H1 (cell line): ENCODE results near the gene BCKDHB. TPM values are rescaled to one million over a fixed set of nuclear protein-coding genes. Genes with fewer than 3 reads are reported as not detected.

Experiments
- CTCF ChIA-PET: fragments of 300-600 bp; sonication (Branson Sonifier 250); formaldehyde crosslinking; loops from one replicate; lab custom pipeline; 2021; ENCODE audit not compliant: partially characterized antibody; lab: Charles Lee
- POLR2A ChIA-PET: fragments of 300-600 bp; sonication (Branson Sonifier 250); formaldehyde crosslinking; loops from one replicate; lab custom pipeline; 2021; ENCODE audit warnings: inconsistent platforms; ENCODE audit not compliant: partially characterized antibody; lab: Charles Lee
- DNase-seq, 2 experiments: peaks; one replicate each; pipeline versions ENCODE4 v3.0.0 to v3.0.0-alpha.2; 2010 to 2022; ENCODE audit warnings: low spot score in 2 of 2, low read depth in 1 of 2, mixed read lengths in 1 of 2
- FAIRE-seq: peaks from 2 replicates; lab custom pipeline; 2011; peaks lifted over from hg19 to GRCh38; lab: Jason Lieb, UNC
- H2AFZ ChIP-seq: 2 replicates; pipeline ENCODE4 v1.8.1; 2012; ENCODE audit warnings: low read length, inconsistent platforms
- H2AK5ac ChIP-seq: 2 replicates; pipeline ENCODE4 v1.6.1; 2013; ENCODE audit warnings: low read depth, low read length
- H2BK120ac ChIP-seq: replicated peaks from 2 replicates; pipeline ENCODE3; 2013; ENCODE audit warnings: low read depth, low read length, inconsistent platforms
- H2BK12ac ChIP-seq: 2 replicates; pipeline ENCODE4 v1.6.1; 2013; ENCODE audit warnings: low read depth, low read length
- H2BK15ac ChIP-seq: 2 replicates; pipeline ENCODE4 v1.6.1; 2013; ENCODE audit warnings: low read length
- H2BK20ac ChIP-seq: 2 replicates; pipeline ENCODE4 v1.6.1; 2013; ENCODE audit warnings: low read length
- H2BK5ac ChIP-seq: 2 replicates; pipeline ENCODE4 v1.6.1; 2013; ENCODE audit warnings: low read depth, low read length
- H3K14ac ChIP-seq: 2 replicates; pipeline ENCODE4 v1.6.1; 2013; ENCODE audit warnings: inconsistent platforms; ENCODE audit not compliant: insufficient read length
- H3K18ac ChIP-seq: 2 replicates; pipeline ENCODE4 v1.6.1; 2013; ENCODE audit warnings: low read length; ENCODE audit errors: extremely low read depth
- H3K23ac ChIP-seq: 2 replicates; pipeline ENCODE4 v1.6.1; 2013; ENCODE audit warnings: inconsistent platforms; ENCODE audit not compliant: insufficient read length
- H3K23me2 ChIP-seq: 2 replicates; pipeline ENCODE4 v1.6.1; 2013; ENCODE audit warnings: low read depth, low read length
- H3K27ac ChIP-seq: 2 replicates; pipeline ENCODE4 v1.6.1; 2011; ENCODE audit warnings: low read depth, low read length, inconsistent platforms
- H3K27me3 ChIP-seq, 4 experiments: replicated peaks in 1 of 4; 1 replicate in 1 of 4; 2 replicates in 3 of 4; pipeline versions ENCODE4 v1.6.1 to v1.8.1; 2011 to 2013; ENCODE audit warnings: low read length in 3 of 4, mild to moderate bottlenecking in 3 of 4, inconsistent platforms in 2 of 4, mixed read lengths in 2 of 4, moderate library complexity in 1 of 4; ENCODE audit not compliant: control insufficient read depth in 3 of 4, insufficient read depth in 3 of 4; ENCODE audit errors: extremely low read depth in 1 of 4
- H3K36me3 ChIP-seq, 4 experiments: 2 replicates each; pipeline versions ENCODE4 v1.6.1 to v1.8.1; 2011 to 2013; ENCODE audit warnings: mild to moderate bottlenecking in 4 of 4, low read length in 3 of 4, moderate library complexity in 2 of 4, control low read depth in 1 of 4, inconsistent platforms in 1 of 4; ENCODE audit not compliant: insufficient read depth in 4 of 4, control insufficient read depth in 2 of 4
- H3K4ac ChIP-seq: replicated peaks from 2 replicates; pipeline ENCODE3; 2013; ENCODE audit warnings: low read length, low read depth, mixed read lengths, inconsistent platforms; ENCODE audit not compliant: insufficient read length
- H3K4me1 ChIP-seq, 4 experiments: replicated peaks in 1 of 4; 1 replicate in 1 of 4; 2 replicates in 3 of 4; pipeline versions ENCODE4 v1.6.1 to v1.8.1; 2011 to 2013; ENCODE audit warnings: low read length in 3 of 4, inconsistent platforms in 2 of 4, mixed read lengths in 1 of 4; ENCODE audit not compliant: insufficient read depth in 4 of 4, control insufficient read depth in 3 of 4
- H3K4me2 ChIP-seq, 2 experiments: 2 replicates each; pipeline versions ENCODE4 v1.6.1 to v1.8.1; 2011 to 2013; ENCODE audit warnings: low read depth in 2 of 2, low read length in 2 of 2, control low read depth in 1 of 2, inconsistent platforms in 1 of 2, mild to moderate bottlenecking in 1 of 2; ENCODE audit not compliant: insufficient read depth in 1 of 2
- H3K4me3 ChIP-seq, 4 experiments: fragments of 200-600, 300-600 bp in 1 of 4; sonication (generic), shearing (Covaris generic), sonication (Bioruptor Twin) in 1 of 4; 2 replicates each; pipeline versions ENCODE4 v1.5.1 to v1.8.1; 2011 to 2016; ENCODE audit warnings: low read length in 4 of 4, low read depth in 3 of 4, control low read depth in 2 of 4, inconsistent platforms in 2 of 4, mild to moderate bottlenecking in 2 of 4, mixed read lengths in 1 of 4, moderate library complexity in 1 of 4; ENCODE audit not compliant: insufficient read depth in 2 of 4; ENCODE audit errors: extremely low read depth in 1 of 4
- H3K56ac ChIP-seq: replicated peaks from 2 replicates; pipeline ENCODE3; 2013; ENCODE audit warnings: low read depth, mild to moderate bottlenecking, mixed read lengths, low read length, inconsistent platforms; ENCODE audit not compliant: insufficient read length
- H3K79me1 ChIP-seq: 2 replicates; pipeline ENCODE4 v1.6.1; 2013; ENCODE audit warnings: low read depth, low read length, control low read depth
- H3K79me2 ChIP-seq, 2 experiments: 2 replicates each; pipeline versions ENCODE4 v1.6.1 to v1.8.1; 2012 to 2013; ENCODE audit warnings: low read length in 2 of 2, mild to moderate bottlenecking in 2 of 2, inconsistent platforms in 1 of 2; ENCODE audit not compliant: insufficient read depth in 2 of 2, control insufficient read depth in 1 of 2
- H3K9ac ChIP-seq, 4 experiments: replicated peaks in 1 of 4; 1 replicate in 1 of 4; 2 replicates in 3 of 4; pipeline versions ENCODE4 v1.6.1 to v1.8.1; 2011 to 2013; ENCODE audit warnings: low read depth in 3 of 4, low read length in 3 of 4, control low read depth in 2 of 4, mild to moderate bottlenecking in 2 of 4, moderate library complexity in 2 of 4, inconsistent platforms in 1 of 4; ENCODE audit errors: extremely low read depth in 1 of 4
- H3K9me3 ChIP-seq, 2 experiments: 2 replicates each; pipeline versions ENCODE4 v1.6.1 to v1.8.1; 2012 to 2013; ENCODE audit warnings: mild to moderate bottlenecking in 2 of 2, moderate library complexity in 2 of 2, control low read depth in 1 of 2, inconsistent platforms in 1 of 2, low read depth in 1 of 2, low read length in 1 of 2, mixed read lengths in 1 of 2; ENCODE audit not compliant: insufficient read depth in 2 of 2
- H4K20me1 ChIP-seq, 2 experiments: replicated peaks in 1 of 2; 2 replicates each; pipeline versions ENCODE3 to v1.8.1; 2011 to 2013; ENCODE audit warnings: inconsistent platforms in 2 of 2, low read length in 2 of 2, mild to moderate bottlenecking in 1 of 2; ENCODE audit not compliant: insufficient read depth in 2 of 2, control insufficient read depth in 1 of 2
- H4K5ac ChIP-seq: 2 replicates; pipeline ENCODE4 v1.6.1; 2013; ENCODE audit warnings: low read length, low read depth, mixed read lengths, inconsistent platforms; ENCODE audit not compliant: insufficient read length
- H4K8ac ChIP-seq: 2 replicates; pipeline ENCODE4 v1.8.0; 2013; ENCODE audit warnings: mild to moderate bottlenecking, moderate library complexity, low read length, inconsistent platforms; ENCODE audit not compliant: insufficient read depth; ENCODE audit errors: extremely low read depth
- H4K91ac ChIP-seq: replicated peaks from 2 replicates; pipeline ENCODE3; 2013; ENCODE audit warnings: low read length, mixed read lengths, inconsistent platforms; ENCODE audit not compliant: insufficient read length
- CEBPB ChIP-seq: IDR thresholded peaks from 2 replicates; pipeline ENCODE4 v1.6.1; 2012; ENCODE audit warnings: low read depth, low read length
- CHD1 ChIP-seq: IDR thresholded peaks from 2 replicates; pipeline ENCODE4 v1.6.1; 2012; ENCODE audit warnings: low read depth, low read length, improper control_type of control experiment
- GABPA ChIP-seq: IDR thresholded peaks from 2 replicates; pipeline ENCODE4 v1.6.1; 2011; ENCODE audit warnings: mild to moderate bottlenecking, low read length, moderate library complexity, borderline replicate concordance; ENCODE audit not compliant: insufficient read depth
- HDAC6 ChIP-seq: IDR thresholded peaks from one replicate; pipeline ENCODE4 v1.7.1; 2012; ENCODE audit warnings: low read depth, mild to moderate bottlenecking, inconsistent platforms, low read length, moderate library complexity
- RBBP5 ChIP-seq: IDR thresholded peaks from 2 replicates; pipeline ENCODE4 v1.7.1; 2012; ENCODE audit warnings: low read depth, mild to moderate bottlenecking, inconsistent platforms, low read length, moderate library complexity, borderline replicate concordance
- SIRT6 ChIP-seq: IDR thresholded peaks from one replicate; pipeline ENCODE4 v1.7.1; 2012; ENCODE audit warnings: low read length, inconsistent platforms
- SIX5 ChIP-seq: IDR thresholded peaks from 2 replicates; pipeline ENCODE4 v1.6.1; 2011; ENCODE audit warnings: mild to moderate bottlenecking, low read depth, low read length
- TAF1 ChIP-seq: IDR thresholded peaks from 2 replicates; pipeline ENCODE4 v1.6.1; 2011; ENCODE audit warnings: mild to moderate bottlenecking, low read depth, low read length
- ZNF274 ChIP-seq: IDR thresholded peaks from 2 replicates; pipeline ENCODE4 v1.7.0; 2012; ENCODE audit warnings: low read length, borderline replicate concordance; ENCODE audit errors: extremely low read depth
- WGBS, 2 experiments: shearing (Covaris generic) in 1 of 2; methylation state at CpG; one replicate each; pipeline versions ENCODE4 v1.1.6 to v1.1.7; 2013 to 2015; ENCODE audit warnings: low lambda C conversion rate in 2 of 2, mixed read lengths in 2 of 2, inconsistent platforms in 1 of 2, low coverage in 1 of 2, missing lambda C conversion rate in 1 of 2; ENCODE audit not compliant: insufficient replicate concordance in 2 of 2, insufficient coverage in 1 of 2, insufficient read length in 1 of 2; ENCODE audit errors: extremely low coverage in 1 of 2, missing lambda C conversion rate in 1 of 2; 5-methylcytosine and 5-hydroxymethylcytosine counted together
- polyA plus RNA-seq, 7 experiments: library from polyadenylated mRNA; depleted of rRNA in 3 of 7; stranded (reverse) in 5 of 7; unstranded in 2 of 7; fragments of >200 nt in 5 of 7; fragments of 200-250 nt in 2 of 7; gene quantifications; 1 replicate in 5 of 7; 2 replicates in 1 of 7; 4 replicates in 1 of 7; pipeline versions ENCODE4 v1.2.1 to v1.2.3, GENCODE V29; 2011 to 2013; ENCODE audit warnings: missing spikeins in 2 of 7, mixed read lengths in 2 of 7
- total RNA-seq: library from RNA; stranded (reverse); fragmentation: NEBNext Ultra II Directional; extraction: Animal tissue kit (Norgen Biotek cat#: 25700); gene quantifications from 2 replicates; pipeline ENCODE4 v1.2.1, GENCODE V29; 2021

Gene BCKDHB
- total and polyA plus RNA-seq, 2 of the 8 experiments (the other 6 are each of a cell fraction or from before 2014, with no cell fraction given), result 22.1 to 30.8 TPM

DNA sequence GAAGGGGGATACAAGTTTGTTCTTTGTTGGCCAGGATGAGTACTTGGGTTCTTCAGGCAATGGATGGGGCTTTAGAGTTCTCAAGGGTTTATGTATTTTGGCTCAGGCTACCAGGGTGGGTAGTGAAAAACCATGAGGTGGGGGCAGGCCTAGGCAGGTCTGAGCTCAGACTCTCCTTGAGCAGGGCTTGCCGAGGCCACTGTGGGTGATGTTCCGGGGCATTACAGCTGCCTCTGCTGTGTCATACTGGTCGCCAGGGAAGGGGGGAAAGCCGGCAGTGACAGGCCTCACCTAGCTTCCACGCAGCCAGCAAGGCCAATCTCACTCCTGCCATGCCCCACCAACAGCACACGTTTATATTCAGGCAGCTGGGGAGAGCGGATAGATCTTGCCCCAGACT lies 79.6 kb downstream of the BCKDHB start:
- Histone ChIP-seq H2BK15ac (no peak overlapping the region), H3K27ac (no peak overlapping the region; the same call in 1 of the 2 replicates), H3K9ac (no peak overlapping the region), H2BK120ac (no peak overlapping the region), H3K14ac (no peak overlapping the region), H4K5ac (no peak overlapping the region), H2BK5ac (no peak overlapping the region), H3K27me3 (no peaks in the 10 kb centered on the region), H2AK5ac (no peak overlapping the region), H4K20me1 (peaks cover 0 to 1% of the 10 kb centered on the region in 2 experiments), H4K91ac (no peak overlapping the region), H3K23me2 (no peaks in the 10 kb centered on the region), H3K4me2 (no peak overlapping the region), H3K36me3 (no peaks in the 10 kb centered on the region), H2BK20ac (no peak overlapping the region), H3K56ac (no peak overlapping the region), H3K9me3 (no peaks in the 10 kb centered on the region), H4K8ac (no peak overlapping the region), H3K4ac (no peak overlapping the region), H3K4me3 (no peak overlapping the region), H2AFZ (no peak overlapping the region), H3K23ac (no peak overlapping the region), H3K18ac (no peak overlapping the region), H3K79me2 (no peaks in the 10 kb centered on the region), H2BK12ac (no peak overlapping the region), H3K79me1 (no peaks in the 10 kb centered on the region; the same call in 1 of the 2 replicates), H3K4me1 (no peaks in the 10 kb centered on the region)
- no peak for DNase-seq
- FAIRE-seq, result no peak
- ChIA-PET POLR2A (no interaction called here), CTCF (no interaction called here)
- 89% methylated on average over 6 of the region's 7 CpGs; no CpG with 5 or more reads in 1 of the 2 experiments for WGBS, 2 experiments
- TF ChIP-seq TAF1 (no peak), HDAC6 (no peak), GABPA (no peak), RBBP5 (no peak), CEBPB (no peak), SIRT6 (no peak), ZNF274 (no peak), SIX5 (no peak), CHD1 (no peak)
